ENCODE data around the gene RAB27B.

Gene RAB27B

DNA sequence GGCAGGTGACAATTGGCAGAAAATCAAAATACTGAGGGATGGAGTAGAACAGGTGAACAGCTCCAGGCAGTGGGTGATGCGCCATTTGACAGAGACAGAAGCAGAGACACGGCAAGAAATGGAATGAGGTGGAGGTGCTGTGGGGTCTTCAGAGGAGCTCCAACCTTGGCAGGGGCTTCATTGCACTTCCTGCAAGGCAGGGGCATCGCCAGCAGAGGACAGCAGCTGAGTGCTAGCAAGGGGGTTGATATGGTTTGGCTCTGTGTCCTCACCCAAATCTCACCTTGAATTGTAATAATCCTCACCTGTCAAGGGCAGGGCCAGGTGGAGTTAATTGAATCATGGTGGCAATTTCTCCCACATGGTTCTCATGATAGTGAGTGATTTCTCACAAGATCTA is 88.2 kb downstream of the RAB27B start:
- Histone ChIP-seq H3K4me3 (ENCODE audit: low read depth in 1 of 2, low read length in 2 of 2) (no peak overlapping the region), H3K27ac (ENCODE audit: low read depth, low read length) (no peak overlapping the region), H3K4me1 (ENCODE audit: insufficient read depth, low read length) (no peaks in the 10 kb centered on the region), H3K9ac (ENCODE audit: low read length) (no peak overlapping the region), H3K9me3 (ENCODE audit: low read length) (no peaks in the 10 kb centered on the region), H3K36me3 (ENCODE audit: insufficient read depth, low read length) (no peaks in the 10 kb centered on the region), H3K27me3 (ENCODE audit: control insufficient read depth in 1 of 2, insufficient read depth in 2 of 2, low read length in 2 of 2) (no peaks in the 10 kb centered on the region)

DNA sequence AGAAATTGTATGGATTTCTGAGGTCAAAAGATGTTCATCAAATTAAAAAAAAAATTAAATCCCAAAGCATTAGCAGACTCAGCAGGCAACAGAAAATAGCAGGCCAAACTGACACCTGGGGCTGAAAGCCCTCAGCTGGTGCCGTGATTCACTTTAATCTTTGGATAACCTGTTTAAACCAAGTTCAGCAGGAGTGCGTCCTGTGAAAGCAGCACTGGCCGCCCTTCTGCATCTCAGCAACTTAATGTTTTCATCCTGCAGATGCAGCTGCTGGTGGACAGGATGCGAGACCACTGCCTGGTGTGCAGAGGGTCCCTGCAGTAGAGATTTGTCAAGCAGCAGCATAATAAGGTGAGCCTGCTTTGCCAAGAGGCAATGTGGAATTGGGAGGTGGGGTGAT is 89.8 kb downstream of the RAB27B start:
- Histone ChIP-seq H3K36me3 (ENCODE audit: insufficient read depth, low read length) (no peaks in the 10 kb centered on the region), H3K27ac (ENCODE audit: low read depth, low read length) (no peak overlapping the region), H3K27me3 (ENCODE audit: control insufficient read depth in 1 of 2, insufficient read depth in 2 of 2, low read length in 2 of 2) (no peaks in the 10 kb centered on the region), H3K4me1 (ENCODE audit: insufficient read depth, low read length) (no peaks in the 10 kb centered on the region), H3K9ac (ENCODE audit: low read length) (no peak overlapping the region), H3K4me3 (ENCODE audit: low read depth in 1 of 2, low read length in 2 of 2) (no peak overlapping the region), H3K9me3 (ENCODE audit: low read length) (no peaks in the 10 kb centered on the region)

DNA sequence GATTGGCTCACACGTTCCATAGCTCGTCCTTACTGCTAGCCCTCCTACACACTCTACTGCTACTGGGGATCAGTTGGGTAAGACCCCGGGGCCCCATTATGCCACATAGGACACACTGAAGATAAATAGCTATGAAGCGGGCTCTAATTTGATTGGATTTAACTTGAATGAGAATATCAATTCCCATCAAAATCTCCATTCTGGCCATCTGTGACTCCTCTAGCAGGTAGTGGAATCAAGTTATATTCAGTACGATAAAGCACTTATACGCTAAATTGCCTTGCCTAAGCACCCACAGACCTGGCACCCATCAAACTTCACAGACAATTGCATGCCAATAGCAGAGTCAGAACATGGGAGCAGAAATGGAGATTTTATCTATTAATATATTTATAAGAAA is 91.1 kb downstream of the RAB27B start:
- H3K9ac ChIP-seq (ENCODE audit: low read length) = no peak overlapping the region
- no peaks in the 10 kb centered on the region for H3K4me1 ChIP-seq (ENCODE audit: insufficient read depth, low read length)
- no peaks in the 10 kb centered on the region for H3K36me3 ChIP-seq (ENCODE audit: insufficient read depth, low read length)
- H3K27me3 ChIP-seq (ENCODE audit: control insufficient read depth in 1 of 2, insufficient read depth in 2 of 2, low read length in 2 of 2) = no peaks in the 10 kb centered on the region
- H3K27ac ChIP-seq (ENCODE audit: low read depth, low read length) = no peak overlapping the region
- H3K9me3 ChIP-seq (ENCODE audit: low read length) = no peaks in the 10 kb centered on the region
- no peak overlapping the region for H3K4me3 ChIP-seq (ENCODE audit: low read depth in 1 of 2, low read length in 2 of 2)

DNA sequence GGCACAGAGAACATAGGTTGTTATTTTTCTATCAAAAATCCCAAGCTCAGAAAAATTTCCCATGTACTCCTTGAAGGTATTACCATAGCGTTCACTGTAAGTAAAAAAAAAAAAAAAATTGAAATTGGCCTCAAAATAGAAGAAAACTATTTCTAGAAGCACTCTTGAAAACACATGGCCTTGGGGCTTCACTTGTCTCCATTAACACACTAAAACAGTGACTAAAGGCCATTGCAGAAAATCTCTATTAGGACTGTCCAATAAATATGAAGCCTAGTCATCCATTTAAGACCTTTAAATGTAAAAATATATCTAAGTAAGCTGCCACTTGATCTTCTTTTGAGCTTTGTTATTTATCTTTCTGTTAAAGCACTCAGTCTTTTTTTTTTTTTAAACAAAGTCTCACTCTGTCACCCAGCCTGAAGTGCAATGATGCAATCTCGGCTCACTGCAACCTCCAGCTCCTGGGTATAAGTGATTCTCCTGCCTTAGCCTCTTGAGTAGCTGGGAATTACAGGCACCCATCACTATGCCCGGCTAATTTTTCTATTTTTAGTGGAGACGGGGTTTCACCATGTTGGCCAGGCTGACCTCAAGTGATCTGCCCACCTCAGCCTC is 95.2 kb downstream of the RAB27B start:
- Histone ChIP-seq H3K4me3 (ENCODE audit: low read depth in 1 of 2, low read length in 2 of 2) (no peak overlapping the region), H3K36me3 (ENCODE audit: insufficient read depth, low read length) (no peaks in the 10 kb centered on the region), H3K27me3 (ENCODE audit: control insufficient read depth in 1 of 2, insufficient read depth in 2 of 2, low read length in 2 of 2) (no peaks in the 10 kb centered on the region), H3K27ac (ENCODE audit: low read depth, low read length) (no peak overlapping the region), H3K4me1 (ENCODE audit: insufficient read depth, low read length) (no peaks in the 10 kb centered on the region), H3K9me3 (ENCODE audit: low read length) (no peaks in the 10 kb centered on the region), H3K9ac (ENCODE audit: low read length) (no peak overlapping the region)

DNA sequence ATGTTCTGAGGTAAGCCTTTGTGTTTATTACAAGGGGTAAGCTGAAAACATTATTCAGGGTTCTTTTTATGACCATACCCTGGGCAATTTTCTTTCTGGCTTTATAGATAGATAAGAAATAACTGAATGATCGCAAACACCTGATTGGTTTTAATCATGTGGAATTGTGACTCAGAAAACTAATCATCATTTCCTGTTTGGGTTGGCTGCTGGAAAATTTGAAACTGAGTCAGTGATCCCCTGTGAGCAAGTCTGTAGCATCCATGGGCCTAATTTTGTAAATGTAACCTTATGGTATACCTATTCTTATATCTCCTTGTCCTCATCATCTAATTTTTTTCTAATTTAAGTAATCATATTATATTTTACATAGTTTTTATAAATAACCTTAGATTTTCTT is 96.7 kb downstream of the RAB27B start:
- no peaks in the 10 kb centered on the region for H3K4me1 ChIP-seq (ENCODE audit: insufficient read depth, low read length)
- H3K27me3 ChIP-seq (ENCODE audit: control insufficient read depth in 1 of 2, insufficient read depth in 2 of 2, low read length in 2 of 2) = no peaks in the 10 kb centered on the region
- H3K4me3 ChIP-seq (ENCODE audit: low read depth in 1 of 2, low read length in 2 of 2) = no peak overlapping the region
- H3K36me3 ChIP-seq (ENCODE audit: insufficient read depth, low read length) = no peaks in the 10 kb centered on the region
- H3K9ac ChIP-seq (ENCODE audit: low read length) = no peak overlapping the region
- H3K27ac ChIP-seq (ENCODE audit: low read depth, low read length) = no peak overlapping the region
- H3K9me3 ChIP-seq (ENCODE audit: low read length) = no peaks in the 10 kb centered on the region

DNA sequence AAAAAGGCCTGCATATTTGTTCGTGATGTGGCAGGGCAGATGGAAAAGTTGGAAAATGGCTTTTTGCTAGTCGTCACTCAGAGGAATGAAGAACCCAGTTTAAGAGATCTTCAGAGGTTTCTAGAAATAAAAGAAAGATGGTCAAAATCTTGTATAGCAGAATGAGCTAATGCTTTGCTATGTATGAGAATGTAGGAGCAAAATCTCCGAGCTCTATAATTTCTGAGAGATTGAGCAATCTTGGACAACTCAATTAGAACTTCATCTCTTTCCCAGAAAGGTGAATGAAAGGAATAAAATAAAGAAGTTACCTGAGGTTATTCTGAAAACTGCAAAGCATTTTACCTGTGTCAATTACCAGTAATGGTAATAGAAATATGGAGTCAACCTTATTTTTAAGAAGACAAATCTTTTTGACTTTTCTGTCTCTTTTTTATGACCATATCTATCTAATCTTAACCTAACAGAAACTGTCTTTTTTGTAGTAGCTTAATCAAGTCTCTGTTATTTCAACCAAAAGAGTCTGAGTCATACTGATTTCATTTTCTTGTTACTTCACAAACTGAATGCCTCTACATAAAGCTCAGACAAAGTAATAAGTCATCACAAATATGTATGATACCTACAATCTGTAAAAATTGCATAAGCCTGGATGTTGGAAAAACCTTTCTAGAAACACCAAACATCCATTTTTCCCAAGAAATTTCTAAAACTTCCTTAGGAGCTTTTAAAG is 98.5 kb downstream of the RAB27B start:
- H3K9me3 ChIP-seq (ENCODE audit: low read length) = no peaks in the 10 kb centered on the region
- H3K4me3 ChIP-seq (ENCODE audit: low read depth in 1 of 2, low read length in 2 of 2) = no peak overlapping the region
- H3K9ac ChIP-seq (ENCODE audit: low read length) = no peak overlapping the region
- H3K27me3 ChIP-seq (ENCODE audit: control insufficient read depth in 1 of 2, insufficient read depth in 2 of 2, low read length in 2 of 2) = no peaks in the 10 kb centered on the region
- no peak overlapping the region for H3K27ac ChIP-seq (ENCODE audit: low read depth, low read length)
- H3K36me3 ChIP-seq (ENCODE audit: insufficient read depth, low read length) = no peaks in the 10 kb centered on the region
- no peaks in the 10 kb centered on the region for H3K4me1 ChIP-seq (ENCODE audit: insufficient read depth, low read length)

DNA sequence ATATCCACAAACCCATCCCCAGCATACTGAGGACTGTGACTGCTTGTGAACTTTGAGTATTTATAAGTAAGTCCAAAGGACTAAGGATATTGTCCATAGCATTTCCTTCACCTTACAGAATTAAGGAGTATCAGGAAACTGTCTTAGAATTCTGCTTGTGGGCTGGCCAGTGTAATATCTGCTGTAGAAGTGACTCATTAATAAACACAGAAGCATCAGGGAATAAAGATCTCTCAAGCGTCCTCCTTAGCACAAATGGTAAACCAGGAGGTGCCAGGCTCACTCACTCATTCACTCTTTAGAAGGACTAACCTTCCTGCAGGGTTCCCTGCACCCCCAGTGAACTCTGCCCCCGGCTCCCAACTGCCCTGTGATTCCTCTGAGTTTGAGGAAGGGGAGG is 100.0 kb downstream of the RAB27B start:
- Histone ChIP-seq H3K9ac (ENCODE audit: low read length) (no peak overlapping the region), H3K27me3 (ENCODE audit: control insufficient read depth in 1 of 2, insufficient read depth in 2 of 2, low read length in 2 of 2) (no peaks in the 10 kb centered on the region), H3K9me3 (ENCODE audit: low read length) (no peaks in the 10 kb centered on the region), H3K36me3 (ENCODE audit: insufficient read depth, low read length) (no peaks in the 10 kb centered on the region), H3K4me1 (ENCODE audit: insufficient read depth, low read length) (no peaks in the 10 kb centered on the region), H3K27ac (ENCODE audit: low read depth, low read length) (no peak overlapping the region), H3K4me3 (ENCODE audit: low read depth in 1 of 2, low read length in 2 of 2) (no peak overlapping the region)

DNA sequence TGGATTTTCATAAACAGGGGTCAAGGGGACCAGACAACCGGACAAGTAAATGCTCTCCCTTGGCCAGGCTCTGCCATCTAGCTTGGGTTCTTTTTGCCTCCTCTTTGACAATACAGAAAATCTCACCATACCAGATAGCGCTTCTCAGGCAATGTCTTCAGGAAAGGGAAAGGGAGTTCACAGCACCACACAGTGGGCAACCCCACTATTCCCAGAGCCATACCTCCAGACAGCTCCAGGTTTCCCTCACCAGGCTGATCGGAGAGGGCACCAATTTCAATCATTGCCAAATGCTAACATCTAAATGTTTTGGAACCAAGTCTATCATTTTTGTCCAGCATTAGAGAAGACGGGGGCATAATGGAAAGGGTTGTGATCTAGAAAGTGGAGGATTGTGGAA is 102.9 kb downstream of the RAB27B start:
- Histone ChIP-seq H3K27me3 (ENCODE audit: control insufficient read depth in 1 of 2, insufficient read depth in 2 of 2, low read length in 2 of 2) (no peaks in the 10 kb centered on the region), H3K4me3 (ENCODE audit: low read depth in 1 of 2, low read length in 2 of 2) (no peak overlapping the region), H3K9ac (ENCODE audit: low read length) (no peak overlapping the region), H3K9me3 (ENCODE audit: low read length) (no peaks in the 10 kb centered on the region), H3K27ac (ENCODE audit: low read depth, low read length) (no peak overlapping the region), H3K4me1 (ENCODE audit: insufficient read depth, low read length) (no peaks in the 10 kb centered on the region), H3K36me3 (ENCODE audit: insufficient read depth, low read length) (no peaks in the 10 kb centered on the region)

DNA sequence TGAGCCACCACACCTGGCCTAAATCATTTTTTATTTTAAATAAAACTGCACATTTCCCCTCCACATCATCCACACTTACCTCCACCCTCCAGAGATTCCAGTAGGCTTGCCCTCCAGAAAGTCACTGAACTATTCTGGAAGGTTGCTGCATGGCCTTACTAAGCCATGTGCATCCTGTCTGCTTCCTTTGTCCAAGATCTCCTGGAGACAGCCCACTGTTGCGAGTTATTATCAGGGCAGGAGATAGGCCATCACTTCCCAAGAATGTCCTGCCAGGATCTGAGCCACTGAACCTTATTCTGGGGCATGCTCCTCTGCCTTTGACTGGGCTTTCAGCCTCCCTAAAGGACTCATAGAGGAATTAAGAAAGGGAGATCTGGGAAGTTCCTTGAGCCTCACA is 104.2 kb downstream of the RAB27B start:
- Histone ChIP-seq H3K27ac (ENCODE audit: low read depth, low read length) (no peak overlapping the region), H3K4me1 (ENCODE audit: insufficient read depth, low read length) (no peaks in the 10 kb centered on the region), H3K4me3 (ENCODE audit: low read depth in 1 of 2, low read length in 2 of 2) (no peak overlapping the region), H3K9ac (ENCODE audit: low read length) (no peak overlapping the region), H3K27me3 (ENCODE audit: control insufficient read depth in 1 of 2, insufficient read depth in 2 of 2, low read length in 2 of 2) (no peaks in the 10 kb centered on the region), H3K9me3 (ENCODE audit: low read length) (no peaks in the 10 kb centered on the region), H3K36me3 (ENCODE audit: insufficient read depth, low read length) (no peaks in the 10 kb centered on the region)

DNA sequence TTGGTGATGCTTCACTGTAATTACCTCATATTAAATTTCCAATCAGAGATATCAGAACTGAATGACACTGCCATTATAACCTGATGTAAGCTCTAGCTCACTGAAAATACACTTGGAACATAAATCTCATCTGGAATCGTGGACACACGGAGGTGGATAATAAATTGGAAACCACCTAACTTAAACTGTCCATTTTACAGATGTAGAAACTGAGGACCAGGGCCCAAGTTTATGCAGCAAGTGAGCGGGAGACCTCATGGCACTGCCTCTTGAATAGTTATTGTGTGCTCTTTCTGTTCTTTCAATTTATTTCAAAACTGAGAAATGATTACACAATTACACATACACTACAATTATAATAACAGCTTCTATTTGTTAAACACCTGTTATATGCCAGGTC is 110.2 kb downstream of the RAB27B start:
- no peak overlapping the region for H3K4me3 ChIP-seq (ENCODE audit: low read depth in 1 of 2, low read length in 2 of 2)
- H3K36me3 ChIP-seq (ENCODE audit: insufficient read depth, low read length) = no peaks in the 10 kb centered on the region
- no peaks in the 10 kb centered on the region for H3K9me3 ChIP-seq (ENCODE audit: low read length)

DNA sequence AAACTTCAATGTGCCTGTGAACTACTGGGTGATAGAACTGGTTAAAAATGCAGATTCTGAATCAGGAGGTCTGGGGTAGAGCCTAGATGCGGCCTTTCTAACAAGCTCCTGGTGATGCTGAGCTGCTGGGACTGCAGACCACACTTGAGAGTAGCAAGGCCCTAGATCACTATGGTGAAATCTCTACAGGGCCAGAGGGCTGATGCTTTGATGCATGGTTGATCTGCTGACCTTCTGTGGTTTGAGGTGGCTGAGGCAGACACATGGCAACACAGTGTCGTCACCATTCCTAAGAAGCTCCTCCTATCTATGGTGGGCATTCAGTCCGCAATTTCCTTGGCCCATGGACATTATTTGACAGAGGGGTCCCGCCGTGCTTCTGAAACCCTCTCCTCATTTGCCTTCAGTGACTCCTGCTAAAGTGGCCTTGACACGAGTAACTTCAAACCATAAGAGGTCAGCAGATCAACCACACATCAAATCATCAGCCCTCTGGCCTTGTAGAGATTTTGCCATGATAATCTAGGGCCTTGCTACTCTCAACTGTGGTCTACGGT is 111.2 kb downstream of the RAB27B start:
- H3K36me3 ChIP-seq (ENCODE audit: insufficient read depth, low read length) = no peaks in the 10 kb centered on the region
- H3K9me3 ChIP-seq (ENCODE audit: low read length) = no peaks in the 10 kb centered on the region
- H3K9ac ChIP-seq (ENCODE audit: low read length) = no peak overlapping the region
- H3K27me3 ChIP-seq (ENCODE audit: control insufficient read depth in 1 of 2, insufficient read depth in 2 of 2, low read length in 2 of 2) = no peaks in the 10 kb centered on the region
- H3K4me3 ChIP-seq (ENCODE audit: low read depth in 1 of 2, low read length in 2 of 2) = no peak overlapping the region
- H3K4me1 ChIP-seq (ENCODE audit: insufficient read depth, low read length) = no peaks in the 10 kb centered on the region
- no peak overlapping the region for H3K27ac ChIP-seq (ENCODE audit: low read depth, low read length)

More for the DNA sequence above, 110.2 kb downstream of the RAB27B start:
- H3K27ac ChIP-seq (ENCODE audit: low read depth, low read length) = no peak overlapping the region
- H3K27me3 ChIP-seq (ENCODE audit: control insufficient read depth in 1 of 2, insufficient read depth in 2 of 2, low read length in 2 of 2) = no peaks in the 10 kb centered on the region
- no peak overlapping the region for H3K9ac ChIP-seq (ENCODE audit: low read length)
- H3K4me1 ChIP-seq (ENCODE audit: insufficient read depth, low read length) = no peaks in the 10 kb centered on the region

DNA sequence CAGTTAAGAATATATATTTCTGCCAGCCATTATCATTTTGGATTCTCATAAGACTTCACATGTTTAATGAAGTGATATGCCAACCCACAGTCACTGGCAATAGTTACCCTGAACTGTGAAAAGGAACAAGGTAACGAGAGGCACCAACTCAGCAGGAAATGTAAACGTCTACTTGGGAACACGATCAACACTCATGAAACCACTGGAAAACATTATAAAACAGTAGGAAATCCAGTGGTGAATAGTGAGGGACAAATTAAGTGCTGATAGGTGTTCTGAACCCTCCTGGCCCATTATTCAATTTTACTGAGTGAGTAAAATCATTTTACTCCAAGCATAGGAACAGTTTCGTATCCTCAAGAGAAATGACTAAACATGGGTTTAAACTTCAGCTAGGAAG is 113.9 kb downstream of the RAB27B start:
- Histone ChIP-seq H3K4me3 (ENCODE audit: low read depth in 1 of 2, low read length in 2 of 2) (no peak overlapping the region), H3K36me3 (ENCODE audit: insufficient read depth, low read length) (no peaks in the 10 kb centered on the region), H3K27ac (ENCODE audit: low read depth, low read length) (no peak overlapping the region), H3K4me1 (ENCODE audit: insufficient read depth, low read length) (no peaks in the 10 kb centered on the region), H3K9ac (ENCODE audit: low read length) (no peak overlapping the region), H3K9me3 (ENCODE audit: low read length) (no peaks in the 10 kb centered on the region), H3K27me3 (ENCODE audit: control insufficient read depth in 1 of 2, insufficient read depth in 2 of 2, low read length in 2 of 2) (no peaks in the 10 kb centered on the region)
